A673 (cell line): ENCODE data around the gene AKT3.

Experiments
- CTCF ChIP-seq: fragments of 300-800, 200-600 bp; sonication (generic); conservative IDR thresholded peaks from 2 replicates; pipeline ENCODE4 v1.5.1; 2017; ENCODE audit warnings: low read depth, mild to moderate bottlenecking, antibody characterized with exemption, low read length, moderate library complexity, mixed read lengths
- EZH2 ChIP-seq: fragments of 200-600 bp; sonication (generic); IDR thresholded peaks from 2 replicates; pipeline ENCODE4 v1.6.1; 2017; ENCODE audit warnings: borderline replicate concordance, low read depth, mild to moderate bottlenecking, mixed read lengths, antibody characterized with exemption, low read length; ENCODE audit not compliant: poor library complexity, severe bottlenecking

- TF ChIP-seq CTCF (no peak), EZH2 (no peak)
These were observed 30.6 kb downstream of the AKT3 start for GRCh38 chr1:243819438-243819839.
